ENCODE measurements around the gene IL12RB1. TPM values are rescaled to one million over a fixed set of nuclear protein-coding genes. Genes with fewer than 3 reads are reported as not detected.

IL12RB1 gene
- total and polyA plus RNA-seq, 10 of the 15 experiments (the other 5 are each of a cell fraction or from before 2014, with no cell fraction given): 2.8 to 29.9 (median 17.6) TPM

DNA sequence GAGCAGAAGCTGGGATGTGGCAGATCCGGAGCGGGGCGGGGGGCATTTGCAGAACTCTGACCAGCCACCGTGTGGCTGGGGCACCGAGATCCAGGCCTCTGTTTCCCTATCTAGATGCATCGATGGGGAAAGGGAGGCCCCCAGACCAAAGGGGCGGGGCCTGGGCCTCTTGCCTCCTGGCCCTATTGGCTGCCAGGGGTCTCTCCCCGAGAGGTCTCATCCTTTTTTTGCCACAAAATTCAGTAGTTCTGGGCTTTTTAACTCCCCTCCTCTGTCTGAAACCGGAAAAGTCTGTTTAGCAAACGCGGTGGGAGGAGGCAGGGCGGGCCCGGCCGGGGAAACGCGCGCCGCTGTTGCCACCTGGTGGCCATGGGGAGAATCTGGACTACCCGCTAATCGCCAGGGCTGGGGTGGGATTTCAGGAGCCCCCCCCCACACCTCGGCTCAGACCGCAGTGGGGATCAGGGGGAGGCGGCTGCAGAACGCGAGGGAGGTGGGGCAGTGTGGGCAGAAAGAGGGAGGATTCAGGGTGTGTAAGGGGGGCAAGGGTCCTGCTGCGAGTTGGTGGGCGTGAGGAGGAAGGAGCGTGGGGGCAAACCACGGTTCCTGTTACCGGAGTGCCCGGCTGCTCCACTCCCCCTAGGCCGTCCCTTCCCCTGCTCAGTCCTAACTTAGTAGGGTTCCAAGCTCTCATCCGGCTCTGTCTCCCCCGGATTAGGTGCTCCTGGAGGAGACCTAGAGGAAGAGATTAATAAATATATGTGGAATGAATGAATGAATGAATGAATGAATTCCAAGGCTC, 28.3 kb downstream of the IL12RB1 start (continued):
- TF ChIP-seq, protein P1, sequence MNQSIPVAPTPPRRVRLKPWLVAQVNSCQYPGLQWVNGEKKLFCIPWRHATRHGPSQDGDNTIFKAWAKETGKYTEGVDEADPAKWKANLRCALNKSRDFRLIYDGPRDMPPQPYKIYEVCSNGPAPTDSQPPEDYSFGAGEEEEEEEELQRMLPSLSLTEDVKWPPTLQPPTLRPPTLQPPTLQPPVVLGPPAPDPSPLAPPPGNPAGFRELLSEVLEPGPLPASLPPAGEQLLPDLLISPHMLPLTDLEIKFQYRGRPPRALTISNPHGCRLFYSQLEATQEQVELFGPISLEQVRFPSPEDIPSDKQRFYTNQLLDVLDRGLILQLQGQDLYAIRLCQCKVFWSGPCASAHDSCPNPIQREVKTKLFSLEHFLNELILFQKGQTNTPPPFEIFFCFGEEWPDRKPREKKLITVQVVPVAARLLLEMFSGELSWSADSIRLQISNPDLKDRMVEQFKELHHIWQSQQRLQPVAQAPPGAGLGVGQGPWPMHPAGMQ (IDR thresholded peaks at IDR 0.05; ENCODE audit: borderline replicate concordance): no peak
- TF ChIP-seq DPF2 (IDR thresholded peaks at IDR 0.05): peak; percentile 38; the same call in 1 of the 2 replicates
- no peak for TF ChIP-seq USF2 (IDR thresholded peaks at IDR 0.05; ENCODE audit: borderline replicate concordance, low read depth, low read length)
- TF ChIP-seq JUND (IDR thresholded peaks at IDR 0.05; ENCODE audit: low read depth, low read length): no peak
- no peak for TF ChIP-seq RFX5 (IDR thresholded peaks at IDR 0.05; ENCODE audit: low read depth, low read length)
- TF ChIP-seq, protein P2, sequence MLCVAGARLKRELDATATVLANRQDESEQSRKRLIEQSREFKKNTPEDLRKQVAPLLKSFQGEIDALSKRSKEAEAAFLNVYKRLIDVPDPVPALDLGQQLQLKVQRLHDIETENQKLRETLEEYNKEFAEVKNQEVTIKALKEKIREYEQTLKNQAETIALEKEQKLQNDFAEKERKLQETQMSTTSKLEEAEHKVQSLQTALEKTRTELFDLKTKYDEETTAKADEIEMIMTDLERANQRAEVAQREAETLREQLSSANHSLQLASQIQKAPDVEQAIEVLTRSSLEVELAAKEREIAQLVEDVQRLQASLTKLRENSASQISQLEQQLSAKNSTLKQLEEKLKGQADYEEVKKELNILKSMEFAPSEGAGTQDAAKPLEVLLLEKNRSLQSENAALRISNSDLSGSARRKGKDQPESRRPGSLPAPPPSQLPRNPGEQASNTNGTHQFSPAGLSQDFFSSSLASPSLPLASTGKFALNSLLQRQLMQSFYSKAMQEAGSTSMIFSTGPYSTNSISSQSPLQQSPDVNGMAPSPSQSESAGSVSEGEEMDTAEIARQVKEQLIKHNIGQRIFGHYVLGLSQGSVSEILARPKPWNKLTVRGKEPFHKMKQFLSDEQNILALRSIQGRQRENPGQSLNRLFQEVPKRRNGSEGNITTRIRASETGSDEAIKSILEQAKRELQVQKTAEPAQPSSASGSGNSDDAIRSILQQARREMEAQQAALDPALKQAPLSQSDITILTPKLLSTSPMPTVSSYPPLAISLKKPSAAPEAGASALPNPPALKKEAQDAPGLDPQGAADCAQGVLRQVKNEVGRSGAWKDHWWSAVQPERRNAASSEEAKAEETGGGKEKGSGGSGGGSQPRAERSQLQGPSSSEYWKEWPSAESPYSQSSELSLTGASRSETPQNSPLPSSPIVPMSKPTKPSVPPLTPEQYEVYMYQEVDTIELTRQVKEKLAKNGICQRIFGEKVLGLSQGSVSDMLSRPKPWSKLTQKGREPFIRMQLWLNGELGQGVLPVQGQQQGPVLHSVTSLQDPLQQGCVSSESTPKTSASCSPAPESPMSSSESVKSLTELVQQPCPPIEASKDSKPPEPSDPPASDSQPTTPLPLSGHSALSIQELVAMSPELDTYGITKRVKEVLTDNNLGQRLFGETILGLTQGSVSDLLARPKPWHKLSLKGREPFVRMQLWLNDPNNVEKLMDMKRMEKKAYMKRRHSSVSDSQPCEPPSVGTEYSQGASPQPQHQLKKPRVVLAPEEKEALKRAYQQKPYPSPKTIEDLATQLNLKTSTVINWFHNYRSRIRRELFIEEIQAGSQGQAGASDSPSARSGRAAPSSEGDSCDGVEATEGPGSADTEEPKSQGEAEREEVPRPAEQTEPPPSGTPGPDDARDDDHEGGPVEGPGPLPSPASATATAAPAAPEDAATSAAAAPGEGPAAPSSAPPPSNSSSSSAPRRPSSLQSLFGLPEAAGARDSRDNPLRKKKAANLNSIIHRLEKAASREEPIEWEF (IDR thresholded peaks at IDR 0.05; ENCODE audit: insufficient replicate concordance, low read depth, low read length): no peak
- TF ChIP-seq TCF12 (IDR thresholded peaks at IDR 0.05; ENCODE audit: low read depth, low read length): no peak
- no peak for TF ChIP-seq POLR2AphosphoS5 (IDR thresholded peaks at IDR 0.05; ENCODE audit: low read length)
- TF ChIP-seq POU2F2 (IDR thresholded peaks at IDR 0.05; ENCODE audit: borderline replicate concordance, low read depth, low read length): 0 out of 3 replicates have a peak, but pooled peaks have one; percentile 24
- TF ChIP-seq, protein P3, sequence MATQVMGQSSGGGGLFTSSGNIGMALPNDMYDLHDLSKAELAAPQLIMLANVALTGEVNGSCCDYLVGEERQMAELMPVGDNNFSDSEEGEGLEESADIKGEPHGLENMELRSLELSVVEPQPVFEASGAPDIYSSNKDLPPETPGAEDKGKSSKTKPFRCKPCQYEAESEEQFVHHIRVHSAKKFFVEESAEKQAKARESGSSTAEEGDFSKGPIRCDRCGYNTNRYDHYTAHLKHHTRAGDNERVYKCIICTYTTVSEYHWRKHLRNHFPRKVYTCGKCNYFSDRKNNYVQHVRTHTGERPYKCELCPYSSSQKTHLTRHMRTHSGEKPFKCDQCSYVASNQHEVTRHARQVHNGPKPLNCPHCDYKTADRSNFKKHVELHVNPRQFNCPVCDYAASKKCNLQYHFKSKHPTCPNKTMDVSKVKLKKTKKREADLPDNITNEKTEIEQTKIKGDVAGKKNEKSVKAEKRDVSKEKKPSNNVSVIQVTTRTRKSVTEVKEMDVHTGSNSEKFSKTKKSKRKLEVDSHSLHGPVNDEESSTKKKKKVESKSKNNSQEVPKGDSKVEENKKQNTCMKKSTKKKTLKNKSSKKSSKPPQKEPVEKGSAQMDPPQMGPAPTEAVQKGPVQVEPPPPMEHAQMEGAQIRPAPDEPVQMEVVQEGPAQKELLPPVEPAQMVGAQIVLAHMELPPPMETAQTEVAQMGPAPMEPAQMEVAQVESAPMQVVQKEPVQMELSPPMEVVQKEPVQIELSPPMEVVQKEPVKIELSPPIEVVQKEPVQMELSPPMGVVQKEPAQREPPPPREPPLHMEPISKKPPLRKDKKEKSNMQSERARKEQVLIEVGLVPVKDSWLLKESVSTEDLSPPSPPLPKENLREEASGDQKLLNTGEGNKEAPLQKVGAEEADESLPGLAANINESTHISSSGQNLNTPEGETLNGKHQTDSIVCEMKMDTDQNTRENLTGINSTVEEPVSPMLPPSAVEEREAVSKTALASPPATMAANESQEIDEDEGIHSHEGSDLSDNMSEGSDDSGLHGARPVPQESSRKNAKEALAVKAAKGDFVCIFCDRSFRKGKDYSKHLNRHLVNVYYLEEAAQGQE (IDR thresholded peaks at IDR 0.05; ENCODE audit: low read depth, low read length): no peak
- no peak for TF ChIP-seq ATF3 (IDR thresholded peaks at IDR 0.05; ENCODE audit: borderline replicate concordance, extremely low read depth, low read depth, low read length)
- TF ChIP-seq NR2C2 (IDR thresholded peaks at IDR 0.05; ENCODE audit: borderline replicate concordance, control insufficient read depth, insufficient read length, low read depth): no peak
- no peak for TF ChIP-seq ZBED1 (IDR thresholded peaks at IDR 0.05; ENCODE audit: borderline replicate concordance)
- peak; percentile 70 for TF ChIP-seq YY1 (IDR thresholded peaks at IDR 0.05; ENCODE audit: low read depth, low read length)
- TF ChIP-seq STAT1 (conservative IDR thresholded peaks at IDR 0.05): no peak
- no peak for TF ChIP-seq IRF3 (IDR thresholded peaks at IDR 0.05)
- TF ChIP-seq NR2C1 (IDR thresholded peaks at IDR 0.05): no peak

Data from GM12878 (cell line).